Measurements from ENCODE around the gene AURKAIP1.

DNA sequence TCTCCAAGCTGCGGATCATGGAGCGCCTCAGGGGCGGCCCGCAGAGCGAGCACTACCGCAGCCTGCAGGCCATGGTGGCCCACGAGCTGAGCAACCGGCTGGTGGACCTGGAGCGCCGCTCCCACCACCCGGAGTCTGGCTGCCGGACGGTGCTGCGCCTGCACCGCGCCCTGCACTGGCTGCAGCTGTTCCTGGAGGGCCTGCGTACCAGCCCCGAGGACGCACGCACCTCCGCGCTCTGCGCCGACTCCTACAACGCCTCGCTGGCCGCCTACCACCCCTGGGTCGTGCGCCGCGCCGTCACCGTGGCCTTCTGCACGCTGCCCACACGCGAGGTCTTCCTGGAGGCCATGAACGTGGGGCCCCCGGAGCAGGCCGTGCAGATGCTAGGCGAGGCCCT lies 47.7 kb downstream of the AURKAIP1 start:
- TF ChIP-seq, protein P1, sequence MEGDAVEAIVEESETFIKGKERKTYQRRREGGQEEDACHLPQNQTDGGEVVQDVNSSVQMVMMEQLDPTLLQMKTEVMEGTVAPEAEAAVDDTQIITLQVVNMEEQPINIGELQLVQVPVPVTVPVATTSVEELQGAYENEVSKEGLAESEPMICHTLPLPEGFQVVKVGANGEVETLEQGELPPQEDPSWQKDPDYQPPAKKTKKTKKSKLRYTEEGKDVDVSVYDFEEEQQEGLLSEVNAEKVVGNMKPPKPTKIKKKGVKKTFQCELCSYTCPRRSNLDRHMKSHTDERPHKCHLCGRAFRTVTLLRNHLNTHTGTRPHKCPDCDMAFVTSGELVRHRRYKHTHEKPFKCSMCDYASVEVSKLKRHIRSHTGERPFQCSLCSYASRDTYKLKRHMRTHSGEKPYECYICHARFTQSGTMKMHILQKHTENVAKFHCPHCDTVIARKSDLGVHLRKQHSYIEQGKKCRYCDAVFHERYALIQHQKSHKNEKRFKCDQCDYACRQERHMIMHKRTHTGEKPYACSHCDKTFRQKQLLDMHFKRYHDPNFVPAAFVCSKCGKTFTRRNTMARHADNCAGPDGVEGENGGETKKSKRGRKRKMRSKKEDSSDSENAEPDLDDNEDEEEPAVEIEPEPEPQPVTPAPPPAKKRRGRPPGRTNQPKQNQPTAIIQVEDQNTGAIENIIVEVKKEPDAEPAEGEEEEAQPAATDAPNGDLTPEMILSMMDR (IDR thresholded peaks at IDR 0.05; ENCODE audit: insufficient read depth, low read length): no peak
- no peak for TF ChIP-seq SPI1 (IDR thresholded peaks at IDR 0.05; ENCODE audit: borderline replicate concordance, low read depth)
- TF ChIP-seq, protein P2, sequence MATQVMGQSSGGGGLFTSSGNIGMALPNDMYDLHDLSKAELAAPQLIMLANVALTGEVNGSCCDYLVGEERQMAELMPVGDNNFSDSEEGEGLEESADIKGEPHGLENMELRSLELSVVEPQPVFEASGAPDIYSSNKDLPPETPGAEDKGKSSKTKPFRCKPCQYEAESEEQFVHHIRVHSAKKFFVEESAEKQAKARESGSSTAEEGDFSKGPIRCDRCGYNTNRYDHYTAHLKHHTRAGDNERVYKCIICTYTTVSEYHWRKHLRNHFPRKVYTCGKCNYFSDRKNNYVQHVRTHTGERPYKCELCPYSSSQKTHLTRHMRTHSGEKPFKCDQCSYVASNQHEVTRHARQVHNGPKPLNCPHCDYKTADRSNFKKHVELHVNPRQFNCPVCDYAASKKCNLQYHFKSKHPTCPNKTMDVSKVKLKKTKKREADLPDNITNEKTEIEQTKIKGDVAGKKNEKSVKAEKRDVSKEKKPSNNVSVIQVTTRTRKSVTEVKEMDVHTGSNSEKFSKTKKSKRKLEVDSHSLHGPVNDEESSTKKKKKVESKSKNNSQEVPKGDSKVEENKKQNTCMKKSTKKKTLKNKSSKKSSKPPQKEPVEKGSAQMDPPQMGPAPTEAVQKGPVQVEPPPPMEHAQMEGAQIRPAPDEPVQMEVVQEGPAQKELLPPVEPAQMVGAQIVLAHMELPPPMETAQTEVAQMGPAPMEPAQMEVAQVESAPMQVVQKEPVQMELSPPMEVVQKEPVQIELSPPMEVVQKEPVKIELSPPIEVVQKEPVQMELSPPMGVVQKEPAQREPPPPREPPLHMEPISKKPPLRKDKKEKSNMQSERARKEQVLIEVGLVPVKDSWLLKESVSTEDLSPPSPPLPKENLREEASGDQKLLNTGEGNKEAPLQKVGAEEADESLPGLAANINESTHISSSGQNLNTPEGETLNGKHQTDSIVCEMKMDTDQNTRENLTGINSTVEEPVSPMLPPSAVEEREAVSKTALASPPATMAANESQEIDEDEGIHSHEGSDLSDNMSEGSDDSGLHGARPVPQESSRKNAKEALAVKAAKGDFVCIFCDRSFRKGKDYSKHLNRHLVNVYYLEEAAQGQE (IDR thresholded peaks at IDR 0.05; ENCODE audit: insufficient replicate concordance, low read depth): no peak

Measured in HL-60 (cell line).